Measurements from ENCODE around the gene PHLDB3. TPM values are rescaled to one million over a fixed set of nuclear protein-coding genes. Genes with fewer than 3 reads are reported as not detected.

PHLDB3 gene
- total RNA-seq, 1 donor from 2014 or later = 3.4 TPM

DNA sequence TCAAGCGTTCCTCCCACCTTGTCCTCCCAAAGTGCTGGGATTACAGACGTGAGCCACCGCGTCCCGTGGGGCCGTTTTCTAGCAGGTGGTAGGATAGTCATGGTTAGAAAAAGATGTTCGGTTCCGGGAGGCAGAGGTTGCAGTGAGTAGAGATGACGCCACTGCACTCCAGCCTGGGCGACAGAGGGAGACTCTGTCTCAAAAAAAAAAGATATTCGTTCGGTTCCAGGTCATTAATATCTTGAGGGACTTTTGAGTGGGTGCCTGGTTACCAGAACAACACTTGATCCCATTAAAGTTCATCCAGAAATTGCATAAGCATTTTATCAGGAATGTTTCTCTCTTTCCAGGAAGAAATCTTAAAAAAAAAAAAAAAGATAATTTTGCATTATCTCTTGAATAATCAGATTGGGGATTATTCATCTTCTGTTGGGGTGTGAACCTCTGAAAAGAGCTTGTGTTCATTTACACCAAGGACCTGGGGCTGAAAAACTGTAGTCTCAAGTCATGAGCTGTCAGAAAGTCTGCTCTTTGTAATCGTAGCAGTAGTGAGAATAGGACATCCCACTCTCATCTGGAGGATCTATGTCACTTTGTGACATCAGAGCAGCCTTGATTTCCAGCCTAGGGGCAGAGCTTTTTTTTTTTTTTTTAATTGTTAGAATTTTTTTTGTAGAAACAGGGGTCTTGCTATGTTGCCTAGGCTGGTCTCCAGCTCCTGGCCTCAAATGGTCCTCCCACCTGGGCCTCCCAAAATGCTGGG, 23.5 kb upstream of the PHLDB3 start:
- H3K27me3 ChIP-seq = peaks cover 23% of the 10 kb centered on the region
- no peaks in the 10 kb centered on the region for H3K9me3 ChIP-seq (ENCODE audit: low read depth)
- no peak overlapping the region for H3K9ac ChIP-seq
- no peak overlapping the region for H3K4me3 ChIP-seq
- H4K20me1 ChIP-seq (ENCODE audit: low read depth) = peaks cover 13% of the 10 kb centered on the region
- H3K9me3 Mint-ChIP-seq = no peaks in the 10 kb centered on the region
- no peak overlapping the region for H2AFZ ChIP-seq (replicated peaks)
- no peak overlapping the region for H3K4me2 ChIP-seq
- peaks cover 4% of the 10 kb centered on the region for H3K27me3 Mint-ChIP-seq (ENCODE audit: insufficient read depth, low read depth)
- DNase-seq (ENCODE audit: low spot score) = no peak
- no peak overlapping the region for H3K27ac Mint-ChIP-seq
- no peaks in the 10 kb centered on the region for H3K36me3 Mint-ChIP-seq
- peaks cover 23% of the 10 kb centered on the region for H3K4me1 Mint-ChIP-seq
- H3K36me3 ChIP-seq = no peaks in the 10 kb centered on the region
- peaks cover 17% of the 10 kb centered on the region for H3F3A ChIP-seq (ENCODE audit: low read depth)
- H3K27ac ChIP-seq = no peak overlapping the region
- H3K4me1 ChIP-seq = peaks cover 11% of the 10 kb centered on the region
- TF ChIP-seq EZH2phosphoT487 (IDR thresholded peaks at IDR 0.05) (no peak), EZH2 (IDR thresholded peaks at IDR 0.05) (no peak)
- TF ChIP-seq, protein P1, sequence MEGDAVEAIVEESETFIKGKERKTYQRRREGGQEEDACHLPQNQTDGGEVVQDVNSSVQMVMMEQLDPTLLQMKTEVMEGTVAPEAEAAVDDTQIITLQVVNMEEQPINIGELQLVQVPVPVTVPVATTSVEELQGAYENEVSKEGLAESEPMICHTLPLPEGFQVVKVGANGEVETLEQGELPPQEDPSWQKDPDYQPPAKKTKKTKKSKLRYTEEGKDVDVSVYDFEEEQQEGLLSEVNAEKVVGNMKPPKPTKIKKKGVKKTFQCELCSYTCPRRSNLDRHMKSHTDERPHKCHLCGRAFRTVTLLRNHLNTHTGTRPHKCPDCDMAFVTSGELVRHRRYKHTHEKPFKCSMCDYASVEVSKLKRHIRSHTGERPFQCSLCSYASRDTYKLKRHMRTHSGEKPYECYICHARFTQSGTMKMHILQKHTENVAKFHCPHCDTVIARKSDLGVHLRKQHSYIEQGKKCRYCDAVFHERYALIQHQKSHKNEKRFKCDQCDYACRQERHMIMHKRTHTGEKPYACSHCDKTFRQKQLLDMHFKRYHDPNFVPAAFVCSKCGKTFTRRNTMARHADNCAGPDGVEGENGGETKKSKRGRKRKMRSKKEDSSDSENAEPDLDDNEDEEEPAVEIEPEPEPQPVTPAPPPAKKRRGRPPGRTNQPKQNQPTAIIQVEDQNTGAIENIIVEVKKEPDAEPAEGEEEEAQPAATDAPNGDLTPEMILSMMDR (IDR thresholded peaks at IDR 0.05) = no peak
- no peaks in the 10 kb centered on the region for H3K79me2 ChIP-seq (ENCODE audit: low read depth)
- H3K4me3 Mint-ChIP-seq = peak overlapping the region; percentile 30

DNA sequence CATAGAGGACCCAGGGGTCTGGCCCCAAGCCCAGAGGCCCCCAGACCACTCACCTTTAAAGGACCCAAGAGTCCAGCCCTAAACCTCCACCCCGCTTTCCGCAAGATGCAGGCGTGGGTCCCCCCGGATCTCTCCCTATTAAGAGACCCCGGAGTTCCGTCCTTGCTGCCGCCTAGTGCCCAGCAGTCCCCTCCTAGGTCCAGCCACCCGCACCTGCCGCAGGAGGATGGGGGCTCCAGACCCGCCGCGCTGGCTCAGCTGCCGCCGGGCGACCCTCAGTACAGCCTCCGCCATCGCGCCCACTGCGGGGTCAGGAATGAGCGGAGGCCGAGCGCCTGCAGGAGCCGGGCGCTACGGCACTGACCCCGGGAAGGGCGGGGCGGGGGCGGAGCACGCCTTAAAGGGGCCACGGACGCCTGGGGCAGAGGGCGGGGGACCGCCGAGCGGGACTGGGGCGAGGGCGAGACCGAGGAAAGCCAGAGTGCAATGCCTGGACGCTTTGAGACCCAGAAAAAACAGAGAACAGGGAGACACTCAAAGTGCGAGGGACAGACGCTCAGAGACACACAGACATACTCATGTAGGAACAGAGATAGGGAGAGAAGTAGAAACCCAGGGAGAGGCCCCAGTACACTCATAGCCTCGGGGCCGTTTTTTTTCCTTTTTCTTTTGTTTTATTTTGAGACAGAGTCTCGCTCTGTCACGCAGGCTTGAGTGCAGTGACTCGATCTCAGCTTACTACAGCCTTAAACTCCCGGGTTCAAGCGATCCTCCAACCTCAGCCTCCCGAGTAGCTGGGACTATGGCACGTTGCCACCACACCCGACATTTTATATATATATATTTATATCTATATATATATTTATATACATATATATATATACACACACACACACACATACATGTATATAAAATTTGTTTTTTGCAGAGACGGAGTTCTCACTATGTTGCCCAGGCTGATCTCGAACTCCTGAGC, 22.6 kb upstream of the PHLDB3 start, which contains the start of gene ETHE1:
TSS of gene ETHE1 (minus strand) at position 318 of the 976 bp plus-strand sequence. CDS start at position 294, 24 bp downstream.
- no peaks in the 10 kb centered on the region for H3K9me3 ChIP-seq (ENCODE audit: low read depth)
- no peaks in the 10 kb centered on the region for H3K79me2 ChIP-seq (ENCODE audit: low read depth)
- peaks cover 16% of the 10 kb centered on the region for H3K4me1 Mint-ChIP-seq
- H3F3A ChIP-seq (ENCODE audit: low read depth) = peaks cover 9% of the 10 kb centered on the region
- TF ChIP-seq, protein P1 (IDR thresholded peaks at IDR 0.05) = no peak
- TF ChIP-seq EZH2 (IDR thresholded peaks at IDR 0.05) (peak; percentile 47), EZH2phosphoT487 (IDR thresholded peaks at IDR 0.05) (no peak)
- peak within 1 kb of the TSS; percentile 82 for H3K4me3 ChIP-seq
- H3K36me3 Mint-ChIP-seq = no peaks in the 10 kb centered on the region
- H3K4me2 ChIP-seq = peak within 1 kb of the TSS; percentile 92
- peak within 1 kb of the TSS; percentile 76 for H3K27ac Mint-ChIP-seq
- peaks cover 4% of the 10 kb centered on the region for H3K27me3 Mint-ChIP-seq (ENCODE audit: insufficient read depth, low read depth)
- no peak within 1 kb of the TSS for H3K27ac ChIP-seq
- peak within 1 kb of the TSS; percentile 77 for H2AFZ ChIP-seq (replicated peaks)
- H3K4me3 Mint-ChIP-seq = peak within 1 kb of the TSS; percentile 94
- peaks cover 23% of the 10 kb centered on the region for H3K27me3 ChIP-seq
- peak; percentile 92 for DNase-seq (ENCODE audit: low spot score)
- no peaks in the 10 kb centered on the region for H3K9me3 Mint-ChIP-seq
- H3K36me3 ChIP-seq = no peaks in the 10 kb centered on the region
- H3K4me1 ChIP-seq = peaks cover 11% of the 10 kb centered on the region
- no peak within 1 kb of the TSS for H3K9ac ChIP-seq
- H4K20me1 ChIP-seq (ENCODE audit: low read depth) = peaks cover 13% of the 10 kb centered on the region

DNA sequence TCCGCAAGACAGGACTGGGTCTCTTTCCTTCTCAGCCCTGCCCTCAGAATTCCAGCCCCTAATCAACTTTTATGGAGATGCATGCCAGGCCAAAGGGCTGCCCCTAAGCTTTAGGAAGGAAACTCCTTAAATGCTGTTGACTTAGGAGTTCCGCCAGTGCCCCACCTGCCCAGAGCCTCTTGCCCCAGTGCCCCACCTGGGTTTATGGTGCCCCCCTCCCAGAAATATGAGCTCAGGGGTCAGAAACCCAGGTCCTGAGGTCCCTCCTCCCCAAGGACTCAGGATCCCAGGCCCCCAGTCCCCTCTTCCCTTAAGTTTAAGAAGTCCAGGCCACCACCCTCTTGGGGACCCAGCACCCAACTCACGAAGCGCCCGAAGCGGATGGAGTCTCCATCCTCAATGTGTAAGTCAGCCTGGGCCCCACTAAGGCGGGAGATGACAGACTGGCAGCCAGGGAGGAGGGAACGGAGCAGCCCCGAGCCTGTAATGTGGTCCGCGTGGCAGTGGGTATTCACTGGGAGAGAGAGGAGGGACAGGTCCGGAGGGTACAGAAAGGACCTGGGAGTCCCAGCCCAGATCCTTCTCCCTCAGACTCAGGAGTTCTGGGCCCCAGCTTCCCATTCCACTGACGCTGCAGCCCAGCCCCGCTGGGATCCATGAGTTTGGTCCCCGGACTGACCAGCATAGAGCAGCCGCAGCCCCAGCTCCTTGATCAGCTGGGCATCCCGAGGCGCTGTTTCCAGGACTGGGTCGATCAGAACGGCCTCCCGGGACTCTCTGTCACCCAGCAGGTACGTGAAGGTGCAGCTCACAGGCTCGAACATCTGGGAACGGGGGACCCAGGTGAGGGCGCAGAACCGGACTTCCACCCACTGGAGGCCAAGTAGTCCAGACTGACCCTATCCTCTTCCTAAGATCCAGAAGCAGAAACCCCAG, 21.6 kb upstream of the PHLDB3 start:
- H3K27ac ChIP-seq = no peak overlapping the region
- no peaks in the 10 kb centered on the region for H3K36me3 ChIP-seq
- H3K27ac Mint-ChIP-seq = no peak overlapping the region

More for the DNA sequence above, 21.6 kb upstream of the PHLDB3 start:
- H3F3A ChIP-seq (ENCODE audit: low read depth) = peaks cover 9% of the 10 kb centered on the region
- H3K9me3 ChIP-seq (ENCODE audit: low read depth) = no peaks in the 10 kb centered on the region
- no peaks in the 10 kb centered on the region for H3K79me2 ChIP-seq (ENCODE audit: low read depth)
- Mint-ChIP-seq H3K4me1 (peaks cover 15% of the 10 kb centered on the region), H3K36me3 (no peaks in the 10 kb centered on the region), H3K9me3 (no peaks in the 10 kb centered on the region), H3K27me3 (ENCODE audit: insufficient read depth, low read depth) (peaks cover 4% of the 10 kb centered on the region), H3K4me3 (peak overlapping the region; percentile 94)
- peaks cover 11% of the 10 kb centered on the region for H3K4me1 ChIP-seq
- peaks cover 13% of the 10 kb centered on the region for H4K20me1 ChIP-seq (ENCODE audit: low read depth)
- DNase-seq (ENCODE audit: low spot score) = peak; percentile 45
- no peak for TF ChIP-seq EZH2 (IDR thresholded peaks at IDR 0.05)
- TF ChIP-seq, protein P1 (IDR thresholded peaks at IDR 0.05) = no peak
- TF ChIP-seq EZH2phosphoT487 (IDR thresholded peaks at IDR 0.05) = no peak
- H3K9ac ChIP-seq = no peak overlapping the region
- H3K4me2 ChIP-seq = peak overlapping the region; percentile 92
- H3K4me3 ChIP-seq = peak overlapping the region; percentile 82
- peak overlapping the region; percentile 77 for H2AFZ ChIP-seq (replicated peaks)
- peaks cover 23% of the 10 kb centered on the region for H3K27me3 ChIP-seq

Data from neural progenitor cell (in vitro differentiated cells).